Activated CD8-positive, alpha-beta T cell treated with anti-CD3 and anti-CD28 coated beads, Interleukin-2, amount 10 ng/mL, durations not matched to agents 7 days and 5 days (primary cell): ENCODE measurements around the gene TRIM46. TPM values are rescaled to one million over a fixed set of nuclear protein-coding genes. Genes with fewer than 3 reads are reported as not detected.
A peak's percentile ranks its signal among the peaks of the same experiment; 100 is the strongest.

Experiments used
- ATAC-seq: fragments of 150-1000 bp; cut with Tn5 transposase; one replicate; pipeline ENCODE4 v1.10.0; 2021; ENCODE audit warnings: moderate library complexity
- CTCF ChIA-PET: fragments of 350-600 bp; sonication (Branson Sonifier 250); formaldehyde crosslinking; loops from one replicate; lab custom pipeline; 2021; ENCODE audit warnings: antibody characterized with exemption; lab: Charles Lee
- POLR2A ChIA-PET: fragments of 350-600 bp; sonication (Branson Sonifier 250); formaldehyde crosslinking; loops from one replicate; lab custom pipeline; 2021; ENCODE audit warnings: antibody characterized with exemption; lab: Charles Lee
- DNase-seq: peaks from one replicate; pipeline ENCODE4 v3.0.0-alpha.2; 2020
- H3K27ac Mint-ChIP-seq: one replicate; pipeline ENCODE4 v1.8.0; 2021; ENCODE audit warnings: mild to moderate bottlenecking, mixed read lengths
- H3K27me3 Mint-ChIP-seq: one replicate; pipeline ENCODE4 v1.8.0; 2021; ENCODE audit warnings: low read depth, mixed read lengths
- H3K36me3 Mint-ChIP-seq: one replicate; pipeline ENCODE4 v1.8.0; 2021; ENCODE audit warnings: low read depth, mixed read lengths
- H3K4me1 Mint-ChIP-seq: one replicate; pipeline ENCODE4 v1.8.0; 2021; ENCODE audit warnings: low read depth, mixed read lengths
- H3K4me3 Mint-ChIP-seq: one replicate; pipeline ENCODE4 v1.8.0; 2021; ENCODE audit warnings: mild to moderate bottlenecking, mixed read lengths
- H3K9me3 Mint-ChIP-seq: one replicate; pipeline ENCODE4 v1.8.0; 2022; ENCODE audit warnings: mixed read lengths; ENCODE audit not compliant: insufficient read depth
- total RNA-seq, 2 experiments: library from RNA; stranded (reverse); gene quantifications; one replicate each; pipeline ENCODE4 v1.2.3, GENCODE V29; 2021

The TRIM46 gene
- total RNA-seq, 2 experiments from 2014 or later, result 14.6 TPM

- peak; percentile 97 for DNase-seq
- Mint-ChIP-seq H3K27me3 (no peaks in the 10 kb centered on the region), H3K27ac (peak within 1 kb of the TSS; percentile 98), H3K9me3 (no peaks in the 10 kb centered on the region), H3K4me3 (peak within 1 kb of the TSS; percentile 96), H3K36me3 (peaks cover 36% of the 10 kb centered on the region), H3K4me1 (peaks cover 52% of the 10 kb centered on the region)
- ChIA-PET CTCF (interaction anchor here (0.6 to 9.9 kb wide), 67 partner anchors 8 to 787 kb away, joined by 3 to 161 read pairs (median 4); partner anchors contain the start of genes ADAM15, DPM3, EFNA1 and EFNA3), POLR2A (interaction anchor here (0.6 to 7.0 kb wide), 12 partner anchors 10 to 391 kb away, joined by 3 to 68 read pairs (median 3); partner anchors contain the start of gene RUSC1)
- ATAC-seq, result peak; percentile 84
These were observed 744 bp upstream of the TRIM46 start, which contains the start of gene KRTCAP2 for GRCh38 chr1:155172732-155173477. TSS of gene KRTCAP2 (minus strand) at chr1:155173304. CDS start at chr1:155173224, 80 bp downstream.

- H3K27me3 Mint-ChIP-seq, result no peaks in the 10 kb centered on the region
- DNase-seq (peak; percentile 74), ATAC-seq (no peak)
- POLR2A ChIA-PET, result interaction anchor here (0.6 to 7.0 kb wide), 6 partner anchors 19 to 52 kb away, joined by 3 to 68 read pairs (median 4); partner anchors contain the start of genes MTX1 and THBS3
- CTCF ChIA-PET, result interaction anchor here (0.6 to 9.9 kb wide), 22 partner anchors 9 to 219 kb away, joined by 3 to 161 read pairs (median 5); partner anchors contain the start of genes ADAM15, MTX1, PBXIP1 and SLC50A1
- peaks cover 51% of the 10 kb centered on the region for H3K4me1 Mint-ChIP-seq
- H3K4me3 Mint-ChIP-seq, result peak overlapping the region; percentile 96
- no peaks in the 10 kb centered on the region for H3K9me3 Mint-ChIP-seq
- peaks cover 41% of the 10 kb centered on the region for H3K36me3 Mint-ChIP-seq
- H3K27ac Mint-ChIP-seq, result peak overlapping the region; percentile 98
These were observed 953 bp downstream of the TRIM46 start for GRCh38 chr1:155174324-155175280.

DNA sequence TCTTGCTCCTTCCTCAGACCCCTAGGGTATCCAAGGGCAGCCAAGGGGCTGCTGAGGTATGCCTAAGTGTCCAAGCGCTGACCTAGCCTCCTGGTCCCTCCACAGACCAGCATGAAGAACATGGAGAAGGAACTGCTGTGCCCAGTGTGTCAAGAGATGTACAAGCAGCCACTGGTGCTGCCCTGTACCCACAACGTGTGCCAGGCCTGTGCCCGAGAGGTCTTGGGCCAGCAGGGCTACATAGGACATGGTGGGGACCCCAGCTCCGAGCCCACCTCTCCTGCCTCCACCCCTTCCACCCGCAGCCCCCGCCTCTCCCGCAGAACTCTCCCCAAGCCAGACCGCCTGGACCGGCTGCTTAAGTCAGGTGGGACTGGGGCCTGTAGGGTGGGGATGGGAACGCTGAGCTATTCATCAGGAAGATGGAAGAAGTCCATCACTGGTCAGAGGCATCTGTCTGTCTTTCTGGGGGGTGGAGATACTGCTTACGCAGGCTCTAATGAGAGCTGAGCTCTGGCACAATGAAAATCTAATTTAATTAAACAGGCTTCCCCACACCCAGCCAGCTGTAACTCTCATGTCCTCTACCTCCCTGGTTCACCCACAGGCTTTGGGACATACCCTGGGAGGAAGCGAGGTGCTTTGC is 1.8 kb downstream of the TRIM46 start:
- Mint-ChIP-seq H3K4me1 (peaks cover 51% of the 10 kb centered on the region), H3K9me3 (no peaks in the 10 kb centered on the region), H3K27ac (peak overlapping the region; percentile 98), H3K27me3 (no peaks in the 10 kb centered on the region), H3K4me3 (peak overlapping the region; percentile 96), H3K36me3 (peaks cover 41% of the 10 kb centered on the region)
- ChIA-PET CTCF (interaction anchor here (0.6 to 9.9 kb wide), 17 partner anchors 9 to 148 kb away, joined by 3 to 161 read pairs (median 5); partner anchors contain the start of genes ADAM15, MTX1, SLC50A1 and THBS3), POLR2A (interaction anchor here (0.6 to 7.0 kb wide), 4 partner anchors 18 to 90 kb away, joined by 3 to 68 read pairs (median 4); no protein-coding TSS in a partner anchor)
- ATAC-seq, result no peak
- no peak for DNase-seq

GRCh38 chr1:155175927-155176371 is 2.3 kb downstream of the TRIM46 start:
- CTCF ChIA-PET, result interaction anchor here (0.6 to 7.6 kb wide), 12 partner anchors 18 to 148 kb away, joined by 3 to 161 read pairs (median 7); partner anchors contain the start of genes ADAM15, MTX1, SLC50A1 and THBS3
- DNase-seq (peak; percentile 48), ATAC-seq (no peak)
- H3K4me1 Mint-ChIP-seq, result peaks cover 51% of the 10 kb centered on the region
- H3K36me3 Mint-ChIP-seq, result peaks cover 40% of the 10 kb centered on the region
- no peaks in the 10 kb centered on the region for H3K9me3 Mint-ChIP-seq
- POLR2A ChIA-PET, result interaction anchor here (0.6 to 7.0 kb wide), 3 partner anchors 17 to 91 kb away, joined by 3 to 68 read pairs (median 3); no protein-coding TSS in a partner anchor
- peak overlapping the region; percentile 96 for H3K4me3 Mint-ChIP-seq
- H3K27me3 Mint-ChIP-seq, result no peaks in the 10 kb centered on the region
- H3K27ac Mint-ChIP-seq, result peak overlapping the region; percentile 43

DNA sequence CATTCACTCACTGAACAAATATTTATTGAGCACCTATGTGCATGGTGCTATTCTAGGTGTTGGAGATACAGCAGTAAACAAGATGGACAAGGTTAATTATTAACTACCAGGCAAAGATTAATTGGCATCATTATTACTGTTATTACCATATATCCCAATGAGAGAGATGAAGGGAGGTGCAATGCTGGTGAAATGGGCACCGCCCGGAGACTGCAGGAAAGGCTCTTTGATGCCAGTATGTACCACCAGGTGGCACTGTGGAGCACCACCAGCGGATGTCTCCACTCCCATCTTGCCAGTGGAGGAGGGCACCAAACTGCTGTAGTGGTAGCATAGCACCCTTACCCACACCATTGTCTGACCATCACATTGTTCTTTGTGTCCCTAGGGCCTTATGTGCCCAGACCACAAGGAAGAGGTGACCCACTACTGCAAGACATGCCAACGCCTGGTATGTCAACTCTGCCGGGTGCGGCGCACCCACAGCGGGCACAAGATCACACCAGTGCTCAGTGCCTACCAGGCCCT is 3.0 kb downstream of the TRIM46 start:
- CTCF ChIA-PET, result interaction anchor here (0.8 to 7.6 kb wide), 12 partner anchors 17 to 81 kb away, joined by 3 to 161 read pairs (median 6); partner anchors contain the start of genes MTX1 and THBS3
- H3K4me1 Mint-ChIP-seq, result peaks cover 46% of the 10 kb centered on the region
- H3K4me3 Mint-ChIP-seq, result peak overlapping the region; percentile 4
- H3K36me3 Mint-ChIP-seq, result peaks cover 44% of the 10 kb centered on the region
- H3K27me3 Mint-ChIP-seq, result no peaks in the 10 kb centered on the region
- H3K9me3 Mint-ChIP-seq, result no peaks in the 10 kb centered on the region
- DNase-seq (peak; percentile 92), ATAC-seq (peak; percentile 38)
- peak overlapping the region; percentile 33 for H3K27ac Mint-ChIP-seq
- POLR2A ChIA-PET, result interaction anchor here (0.7 to 7.0 kb wide), 5 partner anchors 17 to 92 kb away, joined by 3 to 68 read pairs (median 4); partner anchors contain the start of gene MTX1

- Mint-ChIP-seq H3K4me3 (no peak overlapping the region), H3K27me3 (no peaks in the 10 kb centered on the region), H3K9me3 (no peaks in the 10 kb centered on the region), H3K36me3 (peaks cover 45% of the 10 kb centered on the region), H3K27ac (no peak overlapping the region), H3K4me1 (peaks cover 40% of the 10 kb centered on the region)
- no peak for DNase-seq
- ATAC-seq, result no peak
- CTCF ChIA-PET, result interaction anchor here (0.8 to 7.6 kb wide), 16 partner anchors 10 to 92 kb away, joined by 3 to 161 read pairs (median 4); partner anchors contain the start of genes MTX1 and THBS3
- POLR2A ChIA-PET, result interaction anchor here (0.5 to 7.0 kb wide), 5 partner anchors 16 to 1046 kb away, joined by 3 to 68 read pairs (median 4); partner anchors contain the start of gene MTX1
These were observed 3.7 kb downstream of the TRIM46 start for GRCh38 chr1:155177192-155177917.

DNA sequence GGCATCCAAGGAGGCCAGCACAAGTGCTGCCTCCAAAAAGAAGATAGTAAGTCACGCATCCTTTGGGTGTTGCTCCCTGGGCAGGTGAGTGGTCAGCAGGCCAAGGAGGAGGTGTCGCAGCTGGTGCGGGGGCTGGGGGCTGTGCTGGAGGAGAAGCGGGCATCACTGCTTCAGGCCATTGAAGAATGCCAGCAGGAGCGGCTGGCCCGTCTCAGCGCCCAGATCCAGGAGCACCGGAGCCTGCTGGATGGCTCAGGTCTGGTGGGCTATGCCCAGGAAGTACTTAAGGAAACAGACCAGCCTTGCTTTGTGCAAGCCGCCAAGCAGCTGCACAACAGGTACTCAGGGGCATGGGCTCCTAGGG is 4.3 kb downstream of the TRIM46 start:
- ChIA-PET POLR2A (interaction anchor here (0.9 to 7.0 kb wide), 3 partner anchors 15 to 49 kb away, joined by 4 to 68 read pairs (median 4); partner anchors contain the start of gene MTX1), CTCF (interaction anchor here (0.8 to 7.6 kb wide), 13 partner anchors 10 to 93 kb away, joined by 3 to 161 read pairs (median 4); partner anchors contain the start of genes MTX1 and THBS3)
- H3K36me3 Mint-ChIP-seq, result peaks cover 46% of the 10 kb centered on the region
- H3K4me3 Mint-ChIP-seq, result no peak overlapping the region
- ATAC-seq (no peak), DNase-seq (no peak)
- no peaks in the 10 kb centered on the region for H3K27me3 Mint-ChIP-seq
- no peaks in the 10 kb centered on the region for H3K9me3 Mint-ChIP-seq
- H3K27ac Mint-ChIP-seq, result no peak overlapping the region
- H3K4me1 Mint-ChIP-seq, result peaks cover 38% of the 10 kb centered on the region

DNA sequence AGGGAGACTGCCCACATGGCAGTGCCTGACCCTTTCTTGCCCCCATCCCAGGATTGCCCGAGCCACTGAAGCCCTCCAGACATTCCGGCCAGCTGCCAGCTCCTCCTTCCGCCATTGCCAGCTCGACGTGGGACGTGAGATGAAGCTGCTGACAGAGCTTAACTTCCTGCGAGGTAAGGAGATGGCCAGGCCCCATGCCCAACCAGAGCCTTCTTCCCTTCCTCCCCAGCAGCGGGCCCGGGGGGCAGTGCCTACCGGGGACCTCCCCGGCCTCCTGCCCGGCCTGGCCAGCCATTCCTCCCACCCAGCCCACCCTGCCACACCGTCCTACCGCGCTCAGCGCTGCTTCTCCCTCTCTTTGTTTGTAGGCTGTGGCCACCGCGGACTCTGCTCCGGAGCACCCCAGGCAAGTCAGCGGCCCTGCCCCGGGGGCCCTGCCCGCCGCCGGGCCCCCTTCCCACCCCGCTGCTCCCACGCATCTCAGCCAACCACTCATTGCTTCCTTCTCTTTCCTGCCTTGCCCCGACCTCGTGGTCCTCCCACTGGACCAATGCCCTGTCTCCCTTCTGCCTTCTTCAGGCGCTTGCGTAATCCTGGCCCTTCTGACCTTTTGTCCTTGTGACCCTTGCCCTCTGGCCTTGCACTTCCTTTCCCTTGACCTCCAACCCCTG is 4.9 kb downstream of the TRIM46 start:
- ChIA-PET POLR2A (interaction anchor here (7.0 kb wide), 1 partner anchor 15 kb away, joined by 68 read pairs; no protein-coding TSS in a partner anchor), CTCF (interaction anchor here (1.2 to 7.6 kb wide), 4 partner anchors 15 to 93 kb away, joined by 4 to 161 read pairs (median 12); partner anchors contain the start of genes MTX1 and THBS3)
- no peaks in the 10 kb centered on the region for H3K27me3 Mint-ChIP-seq
- no peak overlapping the region for H3K27ac Mint-ChIP-seq
- H3K4me1 Mint-ChIP-seq, result peaks cover 32% of the 10 kb centered on the region
- H3K4me3 Mint-ChIP-seq, result no peak overlapping the region
- no peaks in the 10 kb centered on the region for H3K9me3 Mint-ChIP-seq
- H3K36me3 Mint-ChIP-seq, result peaks cover 47% of the 10 kb centered on the region
- DNase-seq, result peak; percentile 18
- ATAC-seq, result no peak
